GM21825 (cell line): Measurements from ENCODE around the gene CDC73.
"Not testable (repeated sequence)": the region's sequence is repeated elsewhere in the genome, so short reads cannot be mapped to it uniquely, and the experiment has no call there.

Experiments used
- ATAC-seq: cut with Tn5 transposase; IDR thresholded peaks from one replicate; pipeline ENCODE4 v1.9.1; 2021; ENCODE audit warnings: mild to moderate bottlenecking, moderate library complexity; ENCODE audit not compliant: unreplicated experiment

Gene CDC73

DNA sequence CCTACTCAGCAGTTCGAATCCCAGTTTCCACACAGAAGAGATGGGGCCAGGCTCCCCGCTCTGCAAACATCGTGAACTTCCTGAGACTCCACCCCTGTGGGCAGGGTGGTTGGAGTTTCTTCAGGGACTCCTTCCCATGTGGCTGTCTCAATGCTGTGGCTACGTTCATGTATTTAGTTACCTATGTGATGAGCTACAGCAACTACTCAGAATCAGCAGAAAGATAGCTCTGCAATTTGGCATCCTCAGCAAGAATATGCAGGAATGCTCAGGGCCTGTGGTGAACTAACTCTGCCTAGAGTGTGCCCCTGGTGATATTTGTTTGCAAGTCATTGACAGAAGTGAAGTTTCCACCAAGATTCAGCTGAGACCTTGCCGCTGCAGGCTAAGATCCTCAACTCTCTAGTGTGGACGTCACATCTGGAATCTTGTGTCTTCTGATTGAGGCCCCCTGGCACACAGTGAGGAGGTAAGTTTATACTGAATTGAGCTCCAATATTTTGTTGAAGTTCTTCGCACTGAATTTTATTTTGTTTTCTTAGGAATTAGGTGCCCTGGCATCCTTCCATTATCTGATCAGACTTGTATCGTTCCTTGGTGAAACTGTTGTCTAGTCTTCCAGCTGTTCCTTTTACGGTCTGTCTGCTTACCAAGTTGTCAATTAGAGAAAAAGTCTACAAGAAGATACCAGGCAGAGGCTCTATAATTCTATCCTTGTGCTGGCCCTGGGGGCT is 8.4 kb upstream of the CDC73 start:
- ATAC-seq = no peak

DNA sequence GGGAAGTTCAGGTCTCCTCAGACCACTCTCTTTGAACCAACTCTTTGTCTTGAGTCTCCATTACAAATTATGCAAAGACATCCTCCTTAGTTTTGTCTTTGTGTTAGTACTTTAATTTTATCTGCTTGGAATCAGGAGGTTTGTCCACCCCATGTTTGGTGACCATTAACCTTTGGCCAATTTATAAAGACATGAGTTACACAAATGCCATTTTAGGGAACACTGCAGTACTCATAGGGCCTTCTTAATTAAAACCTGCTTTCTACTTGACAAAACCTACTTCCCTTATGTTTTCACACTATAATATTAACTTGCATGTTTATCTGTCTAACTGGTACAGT is 7.9 kb upstream of the CDC73 start:
- no peak for ATAC-seq

GRCh38 chr1:193114485-193115095 is 7.2 kb upstream of the CDC73 start:
- no peak for ATAC-seq

DNA sequence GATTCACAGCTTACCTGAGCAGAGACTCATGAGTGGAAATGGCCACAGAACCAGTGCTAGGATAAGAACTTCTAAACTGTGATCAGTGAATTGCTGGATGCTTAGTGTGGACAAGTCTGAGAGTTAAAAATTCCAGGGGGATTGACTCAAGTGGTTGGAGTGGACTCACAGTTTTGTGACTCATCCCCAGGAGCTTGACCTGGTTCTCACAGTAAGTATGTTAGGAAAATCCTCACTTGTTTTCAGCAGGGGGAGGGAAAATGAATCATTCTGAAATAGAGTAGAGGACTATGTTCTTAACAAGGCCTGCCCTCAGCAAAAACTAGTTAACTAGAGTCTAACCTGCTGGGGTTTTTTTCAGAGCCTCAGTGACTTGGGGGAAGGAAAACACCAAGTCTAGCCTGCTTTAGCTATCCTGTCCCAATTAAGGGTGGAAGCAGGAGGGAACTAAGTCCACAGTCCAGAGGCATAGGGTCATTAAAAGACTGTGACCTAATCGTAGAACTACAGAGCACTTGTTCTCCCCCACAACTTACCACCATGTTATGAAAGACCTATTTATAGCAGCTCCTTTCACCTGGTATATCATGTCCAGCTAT is 6.1 kb upstream of the CDC73 start:
- ATAC-seq = no peak

GRCh38 chr1:193117167-193117566 is 4.7 kb upstream of the CDC73 start:
- not testable (repeated sequence) for ATAC-seq

DNA sequence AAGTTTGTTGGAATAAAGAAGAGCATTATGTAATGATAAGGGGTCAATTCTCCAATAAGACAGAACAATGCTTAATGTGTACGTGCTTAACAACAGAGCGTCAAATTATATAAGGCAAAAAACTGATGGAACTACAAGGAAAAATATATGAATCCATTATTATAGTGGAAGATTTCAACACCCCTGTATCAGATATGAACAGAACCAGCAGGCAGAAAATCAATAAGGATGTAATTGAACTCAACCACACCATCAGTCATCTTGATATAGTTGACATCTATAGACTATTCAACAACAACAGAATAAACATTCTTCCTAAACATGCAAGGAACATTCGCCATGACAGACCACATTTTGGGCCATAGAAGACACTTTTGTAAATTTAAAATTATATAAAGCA is 3.6 kb upstream of the CDC73 start:
- no peak for ATAC-seq

GRCh38 chr1:193118803-193119730 is 2.8 kb upstream of the CDC73 start:
- ATAC-seq = no peak

GRCh38 chr1:193120604-193121166 is 1.1 kb upstream of the CDC73 start:
- ATAC-seq = no peak

- no peak for ATAC-seq
These were observed 1.9 kb downstream of the CDC73 start for GRCh38 chr1:193123751-193124150.

- no peak for ATAC-seq
These were observed 3.5 kb downstream of the CDC73 start for GRCh38 chr1:193125369-193125768.

DNA sequence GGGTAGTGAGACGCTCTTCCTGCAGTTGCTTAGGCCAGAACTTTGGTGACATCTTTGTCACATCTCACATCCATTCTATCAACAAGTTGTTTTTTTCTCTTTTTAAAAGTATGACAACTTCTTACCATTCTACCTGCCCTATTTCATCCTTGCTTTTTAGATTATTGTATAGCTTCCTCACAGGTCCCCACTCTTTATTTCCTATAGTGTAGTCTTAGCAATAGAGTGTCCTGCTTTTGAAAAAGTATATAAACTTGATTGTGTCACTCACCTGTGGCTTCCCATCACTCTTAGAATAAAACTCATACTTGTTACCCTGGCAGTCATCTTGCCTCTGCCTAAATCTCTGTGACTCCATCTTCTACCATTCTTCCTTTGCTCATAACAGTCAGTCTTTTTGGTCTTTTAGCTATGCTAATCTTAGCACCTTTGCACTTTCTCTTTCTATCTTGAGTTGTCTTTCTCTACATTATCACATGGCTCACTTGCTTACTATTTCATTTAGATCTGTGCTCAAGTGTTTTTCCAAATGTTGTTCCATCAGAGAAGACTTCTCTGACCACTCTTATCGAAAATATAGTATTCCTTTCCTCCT is 9.5 kb downstream of the CDC73 start:
- ATAC-seq = no peak

DNA sequence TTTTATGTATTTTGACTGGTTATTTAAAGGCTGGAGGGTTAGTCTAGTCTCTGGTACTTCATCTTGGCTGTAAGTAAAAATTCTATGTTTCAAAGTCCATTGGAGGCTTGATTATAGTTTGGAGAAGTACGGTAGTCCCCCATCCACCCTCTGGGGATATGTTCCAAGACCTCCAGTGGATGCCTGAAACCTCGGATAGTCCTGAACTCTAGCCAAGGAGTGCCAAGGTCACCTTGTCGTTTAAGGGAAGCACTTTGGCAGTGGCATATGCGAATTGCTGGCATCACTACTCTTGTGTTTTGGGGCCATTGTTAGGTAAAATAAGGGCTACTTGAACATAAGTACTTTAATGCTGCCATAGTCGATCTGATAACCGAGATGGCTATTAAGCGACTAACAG is 18.4 kb downstream of the CDC73 start:
- no peak for ATAC-seq

DNA sequence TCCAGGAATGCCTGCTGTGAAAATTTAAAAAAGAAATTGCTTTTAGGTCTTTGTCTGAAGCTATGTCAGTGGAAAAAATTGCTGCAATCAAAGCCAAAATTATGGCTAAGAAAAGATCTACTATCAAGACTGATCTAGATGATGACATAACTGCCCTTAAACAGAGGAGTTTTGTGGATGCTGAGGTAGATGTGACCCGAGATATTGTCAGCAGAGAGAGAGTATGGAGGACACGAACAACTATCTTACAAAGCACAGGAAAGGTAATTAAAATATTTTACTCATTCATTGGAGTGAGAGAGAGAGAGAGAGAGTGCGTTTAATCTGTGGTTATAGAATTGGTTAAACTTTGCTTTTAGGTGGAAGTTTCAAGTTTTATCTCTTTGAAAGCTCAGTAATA is 20.0 kb downstream of the CDC73 start:
- ATAC-seq = no peak

- ATAC-seq = no peak
These were observed 20.6 kb downstream of the CDC73 start for GRCh38 chr1:193142409-193142808.

DNA sequence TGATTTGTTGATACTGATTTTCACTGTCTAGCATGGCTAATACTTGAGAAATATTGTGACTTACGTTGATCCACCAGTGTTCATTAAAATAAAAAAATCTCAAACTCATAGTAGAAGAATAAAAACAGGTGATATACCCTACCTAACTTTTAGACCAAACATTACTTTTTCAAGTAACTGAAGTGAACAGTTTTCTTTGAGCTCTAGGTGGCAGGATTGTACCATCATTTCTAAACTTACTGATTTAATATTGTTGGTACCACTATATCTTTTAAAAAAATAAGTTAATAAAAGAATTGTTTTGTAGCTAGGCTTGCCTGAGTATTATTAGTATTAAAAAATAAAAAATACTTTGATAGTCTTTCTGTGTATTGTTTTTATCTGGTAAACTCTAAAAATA is 21.5 kb downstream of the CDC73 start:
- ATAC-seq = no peak

GRCh38 chr1:193144361-193144938 is 22.6 kb downstream of the CDC73 start:
- no peak for ATAC-seq

- no peak for ATAC-seq
These were observed 23.2 kb downstream of the CDC73 start for GRCh38 chr1:193144999-193145398.

GRCh38 chr1:193156117-193156821 is 34.4 kb downstream of the CDC73 start:
- no peak for ATAC-seq

DNA sequence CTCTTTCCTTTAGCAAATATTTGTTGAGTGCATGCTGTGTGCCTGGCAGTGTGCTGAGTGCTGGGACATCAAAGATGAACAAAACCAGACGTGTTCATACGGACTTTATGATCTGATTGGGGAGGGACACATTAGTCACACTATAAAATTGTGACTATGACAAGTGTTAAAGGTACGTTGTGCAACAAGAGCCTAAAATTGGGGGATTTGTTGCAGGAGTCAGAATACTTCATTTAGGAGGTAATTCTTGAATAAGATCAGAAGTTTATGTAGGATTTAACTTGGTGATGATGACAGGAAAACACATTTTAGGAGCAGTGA is 35.0 kb downstream of the CDC73 start:
- ATAC-seq = no peak

DNA sequence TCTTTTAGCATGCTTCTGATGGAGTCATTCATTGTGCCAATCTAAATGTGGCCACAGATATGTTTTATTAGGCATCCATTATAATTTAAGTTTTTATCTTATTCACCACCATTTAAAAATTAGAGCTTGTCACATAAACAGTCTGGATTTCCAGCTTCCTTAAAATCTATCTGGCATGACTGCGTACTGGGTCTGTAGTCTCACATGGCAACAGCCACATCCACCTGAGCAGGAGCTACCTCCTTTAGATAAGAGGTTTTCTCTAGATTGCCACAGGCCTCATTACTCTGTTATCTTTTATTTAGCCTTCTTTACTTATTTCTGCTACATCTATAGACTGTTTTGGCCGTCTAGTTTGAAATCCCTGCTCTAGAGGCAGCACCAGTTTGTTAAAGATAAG is 35.5 kb downstream of the CDC73 start:
- no peak for ATAC-seq
